NCI-H187 (cell line): Measurements from ENCODE around the gene STARD5.
A peak's percentile ranks its signal among the peaks of the same experiment; 100 is the strongest.

Experiments used
- DNase-seq, 2 experiments: peaks; one replicate each; lab custom pipeline; 2025; lab: John Stamatoyannopoulos, UW

The STARD5 gene

GRCh38 chr15:81311752-81312464 lies 12.0 kb downstream of the STARD5 start:
- no peak for DNase-seq

GRCh38 chr15:81310480-81310879 lies 13.5 kb downstream of the STARD5 start:
- DNase-seq: no peak

- no peak for DNase-seq
These were observed 14.1 kb downstream of the STARD5 start for GRCh38 chr15:81309647-81310450.

- DNase-seq: no peak
These were observed 15.7 kb downstream of the STARD5 start for GRCh38 chr15:81308260-81308659.

- no peak for DNase-seq
These were observed 19.7 kb downstream of the STARD5 start for GRCh38 chr15:81304226-81304625.

GRCh38 chr15:81303244-81304225 lies 20.4 kb downstream of the STARD5 start:
- no peak for DNase-seq

- DNase-seq: no peak
These were observed 21.2 kb downstream of the STARD5 start for GRCh38 chr15:81302701-81303109.

GRCh38 chr15:81301815-81302399 lies 22.0 kb downstream of the STARD5 start:
- no peak for DNase-seq

GRCh38 chr15:81301385-81301784 lies 22.6 kb downstream of the STARD5 start:
- no peak for DNase-seq

- no peak for DNase-seq
These were observed 24.2 kb downstream of the STARD5 start for GRCh38 chr15:81299630-81300273.

GRCh38 chr15:81299156-81299555 lies 24.8 kb downstream of the STARD5 start:
- no peak for DNase-seq

GRCh38 chr15:81298611-81299010 lies 25.3 kb downstream of the STARD5 start:
- no peak for DNase-seq

GRCh38 chr15:81297603-81298575 lies 26.1 kb downstream of the STARD5 start:
- DNase-seq: no peak

- no peak for DNase-seq
These were observed 26.8 kb downstream of the STARD5 start for GRCh38 chr15:81297147-81297572.

GRCh38 chr15:81296673-81297072 lies 27.3 kb downstream of the STARD5 start:
- DNase-seq: peak in 1 of 2 experiments; percentile 4

GRCh38 chr15:81296186-81296585 lies 27.8 kb downstream of the STARD5 start:
- DNase-seq: no peak

- DNase-seq: no peak
These were observed 28.3 kb downstream of the STARD5 start for GRCh38 chr15:81295486-81296121.

- DNase-seq: no peak
These were observed 29.4 kb downstream of the STARD5 start for GRCh38 chr15:81294516-81294880.

GRCh38 chr15:81293728-81294515 lies 30.0 kb downstream of the STARD5 start:
- DNase-seq: no peak
